Motor neuron (in vitro differentiated cells): ENCODE data around the gene AIRE. TPM values are rescaled to one million over a fixed set of nuclear protein-coding genes. Genes with fewer than 3 reads are reported as not detected.
A peak's percentile ranks its signal among the peaks of the same experiment; 100 is the strongest.

Source experiments
- ATAC-seq, 8 experiments: fragments of 200-7000 bp; cut with Tn5 transposase; replicated peaks in 6 of 8; 2 replicates each; pipeline ENCODE4 v1.8.0; 2021; ENCODE audit warnings: mild to moderate bottlenecking in 8 of 8, moderate library complexity in 8 of 8
- H3K27ac ChIP-seq, 2 donors: fragments of 250-450 bp; sonication (Bioruptor Pico); 2 replicates each; pipeline ENCODE4 v1.9.0; 2021; ENCODE audit warnings: antibody characterized with exemption in 2 of 2, mild to moderate bottlenecking in 2 of 2, moderate library complexity in 1 of 2
- H3K4me1 ChIP-seq, 2 donors: fragments of 250-450 bp; sonication (Bioruptor Pico); replicated peaks in 1 of 2; 2 replicates each; pipeline ENCODE4 v1.6.1; 2021; ENCODE audit warnings: antibody characterized with exemption in 2 of 2, mild to moderate bottlenecking in 2 of 2, moderate library complexity in 1 of 2
- H3K4me3 ChIP-seq, 5 donors: fragments of 250-450 bp; sonication (Bioruptor Pico); 2 replicates each; pipeline ENCODE4 v1.9.0; 2021; ENCODE audit warnings: antibody characterized with exemption in 5 of 5, mild to moderate bottlenecking in 5 of 5, moderate library complexity in 4 of 5
- WGBS, 10 experiments: fragments of 450-650 bp; shearing (Covaris generic); methylation state at CpG; one replicate each; pipeline ENCODE4 v1.0.0; 2022; 5-methylcytosine and 5-hydroxymethylcytosine counted together
- in situ Hi-C, 9 experiments: fragments of 400-800 bp; cut with MboI; loops; one replicate each; pipeline ENCODE4 v1.15.0; 2021; ENCODE audit warnings: low sequenced_read_pairs in 9 of 9, low pct_unique_long_range_greater_than_20kb in 2 of 9; ENCODE audit not compliant: unreplicated experiment in 9 of 9
- total RNA-seq, 8 experiments: library from RNA; unstranded; fragments of 300-600 nt; gene quantifications; 2 replicates each; pipeline versions ENCODE4 v1.2.3 to v1.2.4, GENCODE V29; 2022

The AIRE gene
- total RNA-seq, 8 experiments from 2014 or later = 0.05 to 0.58 (median 0.21) TPM; not detected in 1

- Histone ChIP-seq H3K4me1 (peaks cover 26 to 57% of the 10 kb centered on the region in 2 donors), H3K27ac (peak overlapping the region in 1 of 2 donors; percentile 50), H3K4me3 (no peak overlapping the region)
- 20 to 64% methylated on average over 1 to 5 of the region's 21 CpGs; no CpG with 5 or more reads in 8 of the 10 experiments for WGBS, 10 experiments
- in situ Hi-C loops = no loop called here
- ATAC-seq = peak; percentile 34 to 75 (median 66)
Measured at GRCh38 chr21:44306936-44307704, 21.4 kb downstream of the AIRE start.

GRCh38 chr21:44310628-44311507 is 25.2 kb downstream of the AIRE start:
- in situ Hi-C loops = no loop called here
- Histone ChIP-seq H3K4me1 (peaks cover 9 to 26% of the 10 kb centered on the region in 2 donors), H3K27ac (no peak overlapping the region), H3K4me3 (no peak overlapping the region)
- ATAC-seq = no peak
- 60 to 100% (median 97%) methylated on average over 1 to 8 of the region's 28 CpGs; no CpG with 5 or more reads in 4 of the 10 experiments for WGBS, 10 experiments

DNA sequence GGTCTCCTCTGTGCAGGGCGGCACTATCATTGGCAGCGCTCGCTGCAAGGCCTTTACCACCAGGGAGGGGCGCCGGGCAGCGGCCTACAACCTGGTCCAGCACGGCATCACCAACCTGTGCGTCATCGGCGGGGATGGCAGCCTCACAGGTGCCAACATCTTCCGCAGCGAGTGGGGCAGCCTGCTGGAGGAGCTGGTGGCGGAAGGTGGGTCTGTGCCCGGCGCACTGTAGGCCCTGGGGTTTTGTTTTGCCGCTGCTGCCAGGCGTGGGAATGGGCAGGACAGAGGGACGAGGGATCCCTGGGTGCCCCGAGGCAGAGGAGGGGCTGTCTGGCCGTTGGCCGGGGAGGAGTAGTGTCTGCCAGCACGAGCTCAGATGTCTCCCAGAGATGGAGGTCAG is 26.4 kb downstream of the AIRE start:
- no peak for ATAC-seq
- Histone ChIP-seq H3K4me3 (no peak overlapping the region), H3K4me1 (peaks cover 3 to 14% of the 10 kb centered on the region in 2 donors), H3K27ac (no peak overlapping the region)
- 83 to 100% (median 96%) methylated on average over 2 to 9 of the region's 22 CpGs; no CpG with 5 or more reads in 7 of the 10 experiments for WGBS, 10 experiments
- in situ Hi-C loops = no loop called here

GRCh38 chr21:44312716-44313115 is 27.0 kb downstream of the AIRE start:
- no CpG with 5 or more reads among the region's 19 CpGs for WGBS, 10 experiments
- Histone ChIP-seq H3K4me1 (peaks cover 0 to 9% of the 10 kb centered on the region in 2 donors), H3K27ac (no peak overlapping the region), H3K4me3 (no peak overlapping the region)
- no peak for ATAC-seq
- in situ Hi-C loops = no loop called here

DNA sequence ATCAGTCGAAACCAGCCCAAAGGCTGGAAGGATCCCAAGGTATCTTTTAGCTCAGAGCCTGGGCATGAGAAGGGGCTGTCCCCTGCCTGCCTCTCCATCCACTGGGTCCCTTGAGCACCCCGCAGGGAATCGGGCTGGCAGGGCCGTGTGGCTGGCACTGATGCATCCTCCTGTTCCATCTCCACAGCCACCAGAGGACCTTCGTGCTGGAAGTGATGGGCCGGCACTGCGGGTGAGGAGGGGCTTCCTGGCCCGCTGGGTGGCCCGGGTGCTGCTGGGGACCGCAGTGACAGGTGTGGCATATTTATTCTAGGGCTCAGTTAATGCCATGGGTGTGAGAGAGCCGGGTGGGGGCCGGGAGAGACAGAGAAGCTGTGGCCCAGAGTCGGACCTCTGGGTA is 27.8 kb downstream of the AIRE start:
- Histone ChIP-seq H3K27ac (no peak overlapping the region), H3K4me3 (no peak overlapping the region), H3K4me1 (peaks cover 0 to 6% of the 10 kb centered on the region in 2 donors)
- no peak for ATAC-seq
- WGBS, 10 experiments = 100% methylated on average over 1 of the region's 13 CpGs; no CpG with 5 or more reads in 8 of the 10 experiments
- in situ Hi-C loops = no loop called here

DNA sequence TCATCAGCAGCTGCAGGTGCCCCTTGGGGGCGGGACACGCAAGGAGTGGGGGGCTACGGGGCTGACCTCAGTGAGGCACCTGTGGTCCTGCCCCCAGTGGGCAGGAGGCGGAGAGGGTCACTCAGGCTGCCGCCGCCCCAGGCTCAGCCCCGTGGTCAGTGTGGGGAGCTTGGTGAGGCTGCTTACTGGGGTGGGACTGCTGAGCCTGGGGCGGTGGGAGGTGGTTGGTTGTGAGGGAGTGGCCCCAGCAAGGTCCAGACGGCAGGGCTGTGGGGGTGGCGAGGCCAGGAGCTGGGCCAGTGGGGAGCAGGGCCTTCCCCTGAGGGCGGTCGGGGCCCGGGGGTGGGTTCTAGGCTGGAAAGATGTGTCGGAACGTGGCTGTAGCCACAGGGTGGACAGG is 28.5 kb downstream of the AIRE start:
- in situ Hi-C loops = no loop called here
- H3K27ac ChIP-seq = no peak overlapping the region
- no peak overlapping the region for H3K4me3 ChIP-seq
- H3K4me1 ChIP-seq = peaks cover 0 to under 1% of the 10 kb centered on the region in 2 donors
- WGBS, 10 experiments = no CpG with 5 or more reads among the region's 15 CpGs
- ATAC-seq = peak in 3 of 8 experiments; percentile 7 to 53 (median 11)

GRCh38 chr21:44314561-44314960 is 28.9 kb downstream of the AIRE start:
- Histone ChIP-seq H3K4me3 (no peak overlapping the region), H3K4me1 (no peaks in the 10 kb centered on the region), H3K27ac (no peak overlapping the region)
- in situ Hi-C loops = no loop called here
- ATAC-seq = peak in 1 of 8 experiments; percentile 3
- 100% methylated on average over 1 of the region's 11 CpGs; no CpG with 5 or more reads in 9 of the 10 experiments for WGBS, 10 experiments

DNA sequence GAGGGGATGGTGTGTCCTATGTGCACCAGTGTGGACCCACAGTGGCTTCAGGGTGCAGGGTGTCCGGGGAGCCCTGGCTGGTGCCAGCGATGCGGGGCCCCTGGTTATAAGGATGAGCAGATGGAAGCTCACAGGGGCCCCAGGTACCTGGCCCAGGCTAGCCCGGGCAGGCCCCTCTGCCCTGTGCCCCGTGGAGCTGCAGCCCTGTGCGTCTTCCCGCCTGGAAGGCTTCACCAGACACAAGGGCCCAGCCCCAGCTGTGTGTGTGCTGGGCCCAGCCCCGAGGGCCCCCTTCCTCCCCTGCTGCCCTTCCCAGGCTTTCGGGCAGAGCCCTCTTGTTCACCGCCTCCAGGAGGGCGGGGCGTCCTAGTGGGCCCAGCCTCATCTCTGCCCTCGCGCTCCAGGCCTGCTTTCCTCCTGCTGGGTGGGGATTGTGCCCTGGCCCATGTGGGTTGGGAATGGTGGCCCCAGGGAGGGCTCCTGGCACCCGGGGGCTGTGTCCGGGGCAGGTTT is 30.1 kb downstream of the AIRE start:
- peak in 4 of 8 experiments; percentile 11 to 89 (median 58) for ATAC-seq
- in situ Hi-C loops = no loop called here
- no peak overlapping the region for H3K4me3 ChIP-seq
- WGBS, 10 experiments = 80 to 100% (median 87%) methylated on average over 1 to 6 of the region's 16 CpGs; no CpG with 5 or more reads in 7 of the 10 experiments
- no peak overlapping the region for H3K27ac ChIP-seq
- no peaks in the 10 kb centered on the region for H3K4me1 ChIP-seq

- WGBS, 10 experiments = 83 to 100% (median 98%) methylated on average over 1 to 11 of the region's 27 CpGs; no CpG with 5 or more reads in 5 of the 10 experiments
- Histone ChIP-seq H3K4me1 (no peaks in the 10 kb centered on the region), H3K4me3 (no peak overlapping the region), H3K27ac (no peak overlapping the region)
- in situ Hi-C loops = no loop called here
- ATAC-seq = peak in 3 of 8 experiments; percentile 4 to 9 (median 7)
Measured at GRCh38 chr21:44316277-44316900, 30.7 kb downstream of the AIRE start.

DNA sequence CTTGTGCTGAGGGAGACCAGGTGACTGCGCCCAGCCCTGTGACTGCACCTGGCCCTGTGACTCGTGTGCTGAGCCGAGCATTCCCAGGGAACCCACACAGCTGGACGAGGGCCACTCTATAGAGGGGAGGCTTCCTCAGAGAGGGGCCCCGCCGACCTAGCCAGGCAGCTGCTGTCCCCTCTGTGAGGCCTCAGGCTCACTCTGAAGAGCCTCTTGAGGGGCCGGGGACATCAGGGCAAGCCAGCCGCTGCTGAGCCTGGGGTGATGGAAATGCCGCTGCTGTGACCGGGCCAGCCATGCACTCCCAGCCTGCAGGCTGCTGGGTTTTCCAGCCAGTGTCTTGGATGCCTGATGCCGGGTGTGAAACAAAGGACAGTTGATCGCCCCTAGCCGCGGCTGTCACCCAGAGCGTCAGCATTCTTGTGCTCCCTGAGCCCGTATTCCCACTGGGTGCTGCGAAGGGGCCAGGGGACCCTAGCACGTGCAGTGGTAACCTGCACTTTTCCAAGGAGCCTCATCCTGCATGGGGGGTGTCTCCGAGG is 31.6 kb downstream of the AIRE start:
- ATAC-seq = no peak
- no peak overlapping the region for H3K4me3 ChIP-seq
- no peaks in the 10 kb centered on the region for H3K4me1 ChIP-seq
- no peak overlapping the region for H3K27ac ChIP-seq
- WGBS, 10 experiments = 61 to 100% (median 89%) methylated on average over 1 to 3 of the region's 19 CpGs; no CpG with 5 or more reads in 5 of the 10 experiments
- in situ Hi-C loops = no loop called here

DNA sequence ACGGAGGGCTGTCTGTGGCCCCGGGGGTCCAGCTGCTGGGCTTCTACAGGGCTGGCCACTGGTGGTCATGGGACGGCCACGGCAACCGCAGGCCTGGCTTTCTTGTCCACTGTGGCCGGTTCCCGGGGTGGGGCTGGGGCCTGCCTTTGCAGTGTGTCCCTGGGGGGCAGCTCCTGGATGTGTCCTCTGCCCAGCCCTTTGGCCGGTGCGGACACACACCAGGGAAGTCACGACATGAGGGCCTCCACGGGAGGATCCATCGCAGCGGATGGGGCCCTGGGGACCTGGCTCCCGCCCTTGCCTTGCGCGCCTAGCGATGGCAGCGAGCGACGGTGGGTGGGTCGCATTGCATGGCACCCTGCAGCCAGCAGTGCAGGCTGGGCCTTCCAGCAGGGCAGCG is 32.2 kb downstream of the AIRE start:
- WGBS, 10 experiments = 60 to 100% (median 90%) methylated on average over 1 to 3 of the region's 22 CpGs; no CpG with 5 or more reads in 6 of the 10 experiments
- in situ Hi-C loops = no loop called here
- ATAC-seq = no peak
- H3K4me3 ChIP-seq = no peak overlapping the region
- H3K27ac ChIP-seq = no peak overlapping the region
- H3K4me1 ChIP-seq = no peaks in the 10 kb centered on the region

DNA sequence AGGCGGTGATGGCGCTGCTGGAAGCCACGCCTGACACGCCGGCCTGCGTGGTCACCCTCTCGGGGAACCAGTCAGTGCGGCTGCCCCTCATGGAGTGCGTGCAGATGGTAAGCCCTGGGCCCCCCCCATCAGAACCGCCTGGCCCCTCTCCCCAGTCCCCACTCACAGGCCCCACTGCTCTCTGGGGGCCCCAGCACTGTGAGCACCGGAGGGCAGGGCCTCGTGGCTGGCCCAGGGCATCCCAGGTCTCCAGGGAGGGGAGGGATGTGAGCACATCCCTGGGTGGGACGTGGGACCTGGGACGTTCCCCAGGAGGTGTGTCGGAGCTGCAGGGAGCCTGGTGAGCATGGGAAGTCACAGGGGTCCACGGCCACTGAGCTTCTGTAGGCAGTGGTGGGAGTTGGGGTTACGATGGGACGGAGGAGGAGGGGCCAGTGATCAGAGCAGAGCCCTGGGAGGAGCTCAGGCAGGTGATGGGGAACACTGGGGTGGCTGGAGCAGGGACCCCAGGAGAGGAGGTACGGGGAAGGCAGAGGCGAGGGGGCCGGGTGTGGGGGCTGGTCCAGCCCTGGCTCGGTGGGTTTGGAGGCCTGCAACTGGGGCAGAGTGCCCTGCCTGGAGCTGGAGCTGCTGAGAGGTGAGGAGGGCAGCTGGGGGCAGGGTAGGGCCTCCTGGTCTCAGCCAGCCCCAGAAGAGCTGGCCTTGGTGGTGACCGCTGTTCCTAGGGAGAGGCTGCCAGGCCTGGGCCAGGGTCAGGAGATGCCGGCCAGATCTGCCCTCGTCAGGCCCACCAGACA is 33.0 kb downstream of the AIRE start:
- in situ Hi-C loops = no loop called here
- Histone ChIP-seq H3K4me1 (no peaks in the 10 kb centered on the region), H3K27ac (no peak overlapping the region), H3K4me3 (no peak overlapping the region)
- no peak for ATAC-seq
- 100% methylated on average over 1 to 2 of the region's 25 CpGs; no CpG with 5 or more reads in 7 of the 10 experiments for WGBS, 10 experiments
